ENCODE measurements around the gene INHBE. TPM values are rescaled to one million over a fixed set of nuclear protein-coding genes. Genes with fewer than 3 reads are reported as not detected.

Gene INHBE
- total RNA-seq, 4 donors from 2014 or later = not detected

DNA sequence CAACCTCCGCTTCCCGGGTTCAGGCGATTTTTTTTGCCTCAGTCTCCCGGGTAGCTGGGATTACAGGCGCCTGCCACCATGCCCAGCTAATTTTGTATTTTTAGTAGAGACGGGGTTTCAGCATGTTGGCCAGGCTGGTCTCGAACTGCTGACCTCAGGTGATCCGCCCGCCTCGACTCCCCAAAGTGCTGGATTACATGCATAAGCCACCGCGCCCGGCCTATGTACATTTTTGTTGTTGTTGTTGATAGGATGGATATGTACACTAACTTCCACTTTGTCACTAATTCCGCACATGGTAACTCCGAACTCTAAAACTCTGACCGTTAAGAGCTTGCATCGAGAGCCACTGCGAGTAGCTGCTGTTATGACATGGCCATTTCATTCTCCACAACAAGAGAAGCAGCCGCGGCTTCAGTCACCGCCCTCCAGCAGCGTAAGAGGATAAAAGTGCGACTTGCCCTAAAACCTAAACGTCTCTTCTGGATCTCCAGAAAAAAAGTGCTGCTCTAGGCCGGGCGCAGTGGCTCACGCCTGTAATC, 32.0 kb downstream of the INHBE start:
- TF ChIP-seq POLR2A (IDR thresholded peaks at IDR 0.05) (no peak), CTCF (IDR thresholded peaks at IDR 0.05) (no peak)
- Histone ChIP-seq H3K36me3 (no peaks in the 10 kb centered on the region), H3K4me3 (peak overlapping the region; percentile 55 to 73), H3K27me3 (no peaks in the 10 kb centered on the region), H3K4me1 (peaks cover 0 to 6% of the 10 kb centered on the region in 2 donors), H3K9me3 (no peaks in the 10 kb centered on the region), H3K27ac (peak overlapping the region; percentile 44 to 61)
- no peak for DNase-seq
- intact Hi-C loops (cut with DNase I; ENCODE audit: low total_unique reads) = no loop called here

- H3K4me3 ChIP-seq = peak within 1 kb of the TSS; percentile 55 to 73
- TF ChIP-seq POLR2A (IDR thresholded peaks at IDR 0.05) (peak in 1 of 2 donors; percentile 59), CTCF (IDR thresholded peaks at IDR 0.05) (peak in 3 of 4 experiments; percentile 19 to 36 (median 33))
- H3K27me3 ChIP-seq = no peaks in the 10 kb centered on the region
- H3K9me3 ChIP-seq = no peaks in the 10 kb centered on the region
- intact Hi-C loops (cut with DNase I; ENCODE audit: low total_unique reads) = no loop called here
- peaks cover 0 to 6% of the 10 kb centered on the region in 2 donors for H3K4me1 ChIP-seq
- peak within 1 kb of the TSS; percentile 61 to 74 for H3K27ac ChIP-seq
- H3K36me3 ChIP-seq = no peaks in the 10 kb centered on the region
- peak; percentile 95 to 96 for DNase-seq
Observed at GRCh38 chr12:57487597-57488401, 32.7 kb downstream of the INHBE start, which contains the start of gene MARS1. Gene MARS1 (plus strand): TSS chr12:57488068. CDS start chr12:57488091, 23 bp downstream.

GRCh38 chr12:57488402-57489156, 33.5 kb downstream of the INHBE start:
- Histone ChIP-seq H3K27me3 (no peaks in the 10 kb centered on the region), H3K36me3 (no peaks in the 10 kb centered on the region), H3K4me3 (peak overlapping the region; percentile 55 to 73), H3K4me1 (peaks cover 0 to 6% of the 10 kb centered on the region in 2 donors), H3K9me3 (no peaks in the 10 kb centered on the region), H3K27ac (peak overlapping the region; percentile 61 to 74)
- DNase-seq = no peak
- intact Hi-C loops (cut with DNase I; ENCODE audit: low total_unique reads) = no loop called here
- no peak for TF ChIP-seq POLR2A (IDR thresholded peaks at IDR 0.05)
- no peak for TF ChIP-seq CTCF (IDR thresholded peaks at IDR 0.05)

GRCh38 chr12:57489157-57489641, 34.1 kb downstream of the INHBE start:
- peak overlapping the region in 1 of 2 donors; percentile 55 for H3K4me3 ChIP-seq
- H3K27me3 ChIP-seq = no peaks in the 10 kb centered on the region
- no peaks in the 10 kb centered on the region for H3K36me3 ChIP-seq
- H3K4me1 ChIP-seq = peaks cover 0 to 6% of the 10 kb centered on the region in 2 donors
- H3K9me3 ChIP-seq = no peaks in the 10 kb centered on the region
- TF ChIP-seq CTCF (IDR thresholded peaks at IDR 0.05) (no peak), POLR2A (IDR thresholded peaks at IDR 0.05) (no peak)
- H3K27ac ChIP-seq = no peak overlapping the region
- no peak for DNase-seq
- intact Hi-C loops (cut with DNase I; ENCODE audit: low total_unique reads) = no loop called here

All from uterus (tissue), 4 donors.